ENCODE results near the gene RNASE12.
A peak's percentile ranks its signal among the peaks of the same experiment; 100 is the strongest.
"Not testable (repeated sequence)": the region's sequence is repeated elsewhere in the genome, so short reads cannot be mapped to it uniquely, and the experiment has no call there.

The RNASE12 gene, protein sequence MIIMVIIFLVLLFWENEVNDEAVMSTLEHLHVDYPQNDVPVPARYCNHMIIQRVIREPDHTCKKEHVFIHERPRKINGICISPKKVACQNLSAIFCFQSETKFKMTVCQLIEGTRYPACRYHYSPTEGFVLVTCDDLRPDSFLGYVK

DNA sequence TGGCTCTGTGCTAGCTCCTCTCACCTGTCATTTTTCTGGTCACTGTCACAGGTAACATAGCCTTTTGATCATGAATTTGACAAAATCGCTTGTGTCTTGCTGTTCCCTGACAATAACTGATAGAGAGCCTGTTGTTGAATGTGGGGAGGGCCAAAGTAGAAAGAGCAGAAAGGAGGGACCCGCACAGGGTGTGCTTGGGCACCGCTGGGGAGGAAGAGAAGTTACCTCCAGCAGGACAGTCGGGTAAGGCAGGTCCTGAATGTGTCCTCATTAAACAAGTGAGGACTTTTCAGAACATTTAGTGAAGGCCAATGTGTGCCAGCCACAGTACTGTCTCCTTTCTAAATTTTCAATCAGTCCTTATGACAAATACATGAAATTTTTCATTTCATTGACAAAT, at the start of gene RNASE12:
Gene RNASE12, minus strand, starts transcription at position 142 of the 400 bp plus-strand sequence. CDS start 653 bp downstream, outside the sequence.
- no peak for DNase-seq (ENCODE audit: low read depth)

DNA sequence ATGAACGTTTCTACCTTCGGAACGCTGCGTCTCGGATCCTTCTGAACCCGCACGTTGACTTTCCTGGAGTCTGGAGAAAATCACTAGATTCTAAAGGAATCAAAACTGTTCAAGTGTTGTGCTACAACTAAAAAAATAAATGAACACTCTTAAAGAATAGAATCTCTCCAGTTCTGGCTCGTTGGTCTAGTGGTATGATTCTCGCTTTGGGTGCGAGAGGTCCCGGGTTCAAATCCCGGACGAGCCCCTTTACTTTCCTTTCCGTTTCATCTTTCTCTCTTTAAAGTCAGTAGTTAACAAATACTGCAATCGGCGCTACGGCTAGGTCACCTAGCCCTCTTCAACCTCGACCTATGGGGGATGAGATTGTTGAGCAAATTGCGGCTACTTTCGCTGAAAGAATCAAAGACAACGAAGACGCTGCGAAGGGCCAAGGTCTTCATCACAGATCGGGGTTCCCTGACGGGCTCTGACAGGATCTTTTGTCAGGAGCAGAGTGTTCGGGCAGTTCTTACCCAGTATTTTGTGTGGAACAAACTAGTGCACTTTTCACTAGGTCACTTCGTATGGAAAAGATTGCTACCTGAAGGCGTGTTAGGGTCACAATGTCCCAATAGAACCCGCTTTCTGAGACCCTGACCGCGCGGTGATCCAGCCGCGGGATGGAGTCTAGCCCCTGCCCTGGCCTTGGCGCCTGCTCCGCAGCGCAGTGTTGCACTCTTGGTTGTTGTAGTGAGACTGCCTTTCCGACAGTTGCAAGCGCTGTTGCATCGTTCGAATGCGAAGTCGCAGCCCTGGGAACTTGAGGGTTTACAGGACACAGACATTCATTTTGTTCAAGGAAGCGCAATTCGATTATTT, 41.9 kb upstream of the RNASE12 start:
- DNase-seq (ENCODE audit: low read depth): peak; percentile 41

DNA sequence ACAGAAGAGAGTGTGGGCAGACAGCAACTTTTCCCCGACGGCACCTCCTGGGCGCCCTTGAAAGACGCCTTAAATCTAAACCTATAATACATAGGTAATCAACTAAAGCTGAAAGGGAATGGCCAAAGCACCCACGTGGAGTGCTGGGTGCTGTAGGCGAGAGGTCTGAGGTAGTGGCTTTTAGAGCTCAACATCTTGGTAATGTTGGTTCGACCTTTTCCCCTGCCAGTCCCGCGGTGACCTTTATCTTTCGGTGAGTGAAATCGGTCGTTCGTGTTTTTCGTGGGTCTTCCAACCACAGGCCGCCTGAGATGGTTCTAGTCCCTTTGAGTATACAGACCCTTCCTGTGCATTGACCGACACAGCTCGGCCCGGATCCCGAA, 41.3 kb upstream of the RNASE12 start:
- no peak for DNase-seq (ENCODE audit: low read depth)

DNA sequence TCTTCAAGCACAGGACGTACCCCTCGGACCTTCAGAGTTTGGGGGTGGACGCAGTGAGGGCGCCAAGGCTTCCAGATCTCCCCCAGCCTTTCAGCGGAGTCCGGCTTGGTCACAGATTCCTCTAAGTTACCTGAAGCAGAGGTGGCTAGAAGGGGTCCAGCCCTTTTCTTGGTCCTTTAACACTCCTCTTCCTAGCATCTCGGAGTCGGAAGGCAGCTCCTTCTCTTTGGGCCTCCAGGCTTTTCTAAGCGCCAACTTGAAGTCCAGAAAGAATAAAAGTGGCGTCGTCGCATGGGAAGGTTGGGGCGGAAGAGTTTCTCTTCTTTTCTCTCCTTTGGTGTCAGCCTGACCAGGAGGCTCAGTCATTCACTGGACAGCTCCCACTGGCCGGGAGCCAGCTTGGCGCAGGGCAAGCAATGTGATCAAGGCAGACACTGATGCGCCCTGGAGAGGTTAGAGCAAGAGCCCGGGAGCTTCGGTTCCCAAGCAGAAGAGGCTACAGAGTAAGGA, 40.8 kb upstream of the RNASE12 start:
- DNase-seq (ENCODE audit: low read depth): no peak

DNA sequence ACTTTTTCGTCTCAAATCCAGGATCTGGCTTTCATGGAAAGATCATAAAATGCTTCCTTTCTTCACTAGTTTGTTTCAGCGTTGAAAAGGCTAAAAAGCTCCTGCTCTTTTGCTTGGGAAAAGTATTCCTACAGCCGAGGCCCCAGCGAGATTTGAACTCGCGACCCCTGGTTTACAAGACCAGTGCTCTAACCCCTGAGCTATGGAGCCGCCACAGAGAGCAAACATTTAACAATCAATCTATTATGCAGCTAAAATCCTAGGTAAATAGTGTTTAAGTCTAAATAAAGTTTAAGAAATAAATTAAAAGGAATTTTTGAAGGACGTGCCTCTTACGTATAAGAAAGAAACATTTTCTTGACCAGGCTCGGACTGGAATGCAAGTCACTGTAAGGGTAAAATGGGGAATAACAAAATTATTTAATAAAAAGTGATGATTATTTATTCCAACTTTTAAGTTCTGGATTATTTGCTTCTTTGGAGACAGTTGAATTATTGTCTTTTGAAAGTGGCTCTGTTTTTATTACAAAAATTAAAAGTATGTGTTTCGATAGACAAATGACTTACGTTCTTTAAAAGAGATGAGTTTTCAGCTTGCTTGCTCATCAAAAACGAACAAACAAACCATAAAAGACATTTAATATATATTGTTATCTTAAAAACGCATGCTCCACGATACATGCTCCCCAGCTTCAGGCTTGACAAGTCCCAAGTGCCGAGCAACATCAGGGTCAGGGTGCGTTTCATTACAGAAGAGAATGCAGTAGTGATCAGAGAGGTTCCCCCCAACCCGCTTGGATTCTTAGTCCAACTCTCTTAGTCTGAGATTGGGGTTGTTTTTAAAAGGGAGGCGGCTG, 40.1 kb upstream of the RNASE12 start:
- DNase-seq (ENCODE audit: low read depth): no peak

DNA sequence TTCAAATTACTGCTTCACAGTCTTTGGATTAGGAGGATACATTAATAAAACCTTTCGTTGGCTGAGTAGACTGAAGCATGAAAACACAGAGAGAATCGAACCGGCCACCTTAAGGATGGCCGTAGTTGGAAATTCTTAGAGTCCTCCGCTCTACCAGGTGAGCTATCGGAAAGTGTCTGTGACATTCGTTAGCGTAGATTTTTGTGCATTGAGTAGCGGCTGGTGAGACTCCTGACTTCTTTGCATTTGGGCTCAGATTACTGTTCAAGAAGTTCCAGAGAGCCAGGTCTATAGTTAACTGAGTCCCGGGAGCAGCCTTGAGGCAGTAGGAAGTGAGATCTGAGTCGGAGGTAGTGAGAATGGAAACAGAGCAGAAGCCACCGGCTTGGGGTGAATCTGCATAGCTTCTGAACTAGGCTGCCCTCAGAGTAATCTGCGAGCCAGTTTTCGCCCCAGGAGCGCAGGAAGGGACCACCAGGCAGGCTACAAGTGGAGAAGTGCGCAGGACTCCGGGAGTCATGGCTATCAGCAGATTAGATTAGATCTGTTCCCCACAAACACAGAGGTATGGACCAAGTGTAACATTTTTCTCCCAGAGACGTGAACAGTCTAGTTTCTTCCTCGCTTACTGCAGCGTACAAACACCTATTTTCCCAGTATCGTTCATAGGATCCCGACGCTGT, 39.3 kb upstream of the RNASE12 start:
- no peak for DNase-seq (ENCODE audit: low read depth)

DNA sequence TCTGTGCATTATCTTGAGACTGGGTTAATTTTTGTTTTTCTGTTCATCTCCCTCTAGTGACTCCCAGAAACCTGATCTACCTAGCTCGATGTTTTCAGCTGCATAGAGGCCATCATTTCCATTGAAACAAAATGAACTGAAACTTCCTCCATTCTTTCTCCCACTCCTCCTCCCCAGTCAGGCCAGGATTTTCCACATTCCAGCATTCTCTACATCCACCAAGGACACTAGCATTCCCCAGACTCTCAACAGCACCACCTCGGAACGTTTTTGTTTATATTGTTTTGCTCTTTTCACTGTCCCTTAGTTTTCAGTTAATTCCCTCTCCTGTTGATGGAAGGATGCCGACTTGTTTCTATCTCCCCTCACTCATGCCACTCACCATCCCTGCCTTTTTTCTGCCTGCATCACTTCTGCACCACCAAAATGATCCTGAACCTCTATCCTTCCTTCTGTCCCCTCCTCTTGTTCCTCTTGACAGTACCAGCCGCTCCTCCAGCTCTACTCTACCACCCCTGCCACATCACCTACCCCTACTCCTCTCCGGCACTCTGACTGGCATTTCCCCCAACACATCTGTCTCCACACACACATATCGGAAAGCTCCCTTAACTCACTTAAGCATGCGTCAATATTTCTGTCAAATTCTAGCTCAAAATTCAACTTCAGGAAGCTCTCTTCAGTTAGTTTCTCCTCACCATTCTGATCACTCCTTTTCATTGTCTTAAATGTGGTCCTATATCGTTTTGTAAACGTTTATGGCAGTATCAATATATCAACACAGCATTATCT, 37.1 kb upstream of the RNASE12 start:
- no peak for DNase-seq (ENCODE audit: low read depth)

DNA sequence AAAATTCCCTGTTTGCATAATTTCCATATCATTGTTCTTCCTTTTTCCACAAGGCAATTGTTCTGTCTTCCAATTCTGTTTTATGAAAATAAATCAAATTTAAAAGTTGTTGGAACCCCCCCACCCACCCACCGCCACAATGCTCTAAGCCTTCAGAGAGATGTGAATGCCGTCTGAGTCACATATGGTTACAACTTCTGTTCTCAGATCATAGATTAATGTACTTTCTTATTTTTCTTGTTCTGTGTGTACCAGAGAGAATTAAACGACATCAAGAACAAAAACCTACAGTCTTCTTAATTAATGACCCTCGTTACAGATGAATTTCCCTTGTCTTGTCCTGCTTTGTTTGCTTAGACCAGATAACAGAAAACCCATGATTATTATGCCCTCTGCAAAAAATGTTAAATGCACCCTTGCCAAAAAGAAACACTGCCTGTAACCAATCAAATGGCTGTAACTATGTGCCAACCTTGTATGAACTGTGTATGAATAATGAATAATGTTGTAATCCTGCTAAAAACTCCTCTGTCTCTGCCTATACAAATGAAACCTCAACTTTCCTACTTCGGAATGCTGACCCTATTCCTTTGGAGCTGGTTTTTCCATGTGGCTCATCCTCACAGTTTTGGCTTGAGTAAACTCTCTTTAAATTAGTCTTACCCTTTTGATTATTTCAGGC, 36.3 kb upstream of the RNASE12 start:
- DNase-seq (ENCODE audit: low read depth): no peak

DNA sequence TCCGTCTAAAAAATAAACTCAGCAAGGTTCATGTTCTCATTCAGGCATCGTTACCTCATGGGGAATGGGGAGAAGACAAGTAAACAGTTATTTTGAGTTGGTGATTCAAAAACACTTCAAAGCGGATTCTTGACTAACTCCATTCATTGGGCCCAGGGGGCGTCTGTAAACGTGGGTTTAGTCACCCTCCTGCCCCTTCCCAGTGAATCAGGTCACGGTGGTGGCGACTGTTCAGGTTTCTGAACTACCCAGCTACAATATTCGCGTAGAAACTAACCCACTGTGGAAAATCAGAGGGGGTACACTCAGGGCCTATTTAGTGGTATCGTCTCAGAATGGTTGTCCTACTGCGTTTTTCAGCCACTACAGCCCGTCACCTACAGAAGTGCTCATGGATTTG, 35.1 kb upstream of the RNASE12 start:
- no peak for DNase-seq (ENCODE audit: low read depth)

DNA sequence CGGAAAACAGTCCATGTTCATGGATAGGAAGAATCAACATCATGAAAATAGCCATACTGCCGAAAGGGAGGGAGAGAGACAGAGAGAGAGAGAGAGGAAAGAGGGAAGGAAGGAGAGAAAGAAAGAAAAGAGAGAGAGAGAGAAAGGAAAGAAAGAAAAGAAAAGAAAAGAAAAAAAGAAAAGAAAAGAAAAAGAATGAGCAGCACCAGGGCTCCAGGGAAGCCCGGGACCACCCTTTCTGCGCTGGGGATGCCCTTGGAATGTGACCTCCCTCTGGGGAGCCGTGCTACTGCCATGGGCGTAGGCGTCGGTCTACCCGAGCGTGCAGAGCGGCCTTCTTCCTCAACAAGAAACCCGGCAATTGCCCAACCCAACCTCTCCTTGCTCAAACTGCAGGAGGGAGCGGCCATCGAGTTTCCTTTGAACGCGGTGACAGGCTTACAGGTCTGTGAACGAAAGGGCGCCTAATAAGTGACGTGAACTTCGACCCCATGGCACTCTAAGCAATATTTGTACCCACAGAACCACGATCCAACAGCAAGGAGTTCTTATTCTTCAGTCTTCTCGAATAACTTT, 33.4 kb upstream of the RNASE12 start:
- no peak for DNase-seq (ENCODE audit: low read depth)

DNA sequence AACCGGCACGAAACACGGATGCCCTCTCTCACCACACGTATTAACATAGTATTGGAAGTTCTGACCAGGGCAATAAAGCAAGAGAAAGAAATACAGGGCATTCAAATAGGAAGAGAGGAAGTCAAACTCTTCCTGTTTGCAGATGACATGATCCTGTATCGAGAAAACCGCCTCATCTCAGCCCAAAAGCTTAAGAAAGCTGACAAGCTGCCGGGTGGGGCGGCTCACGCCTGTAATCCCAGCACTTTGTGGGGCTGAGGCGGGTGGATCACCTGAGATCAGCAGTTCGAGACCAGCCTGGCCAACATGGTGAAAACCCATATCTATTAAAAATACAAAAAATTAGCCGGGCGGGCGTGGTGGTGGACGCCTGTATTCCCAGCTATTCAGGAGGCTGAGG, 32.6 kb upstream of the RNASE12 start:
- no peak for DNase-seq (ENCODE audit: low read depth)

DNA sequence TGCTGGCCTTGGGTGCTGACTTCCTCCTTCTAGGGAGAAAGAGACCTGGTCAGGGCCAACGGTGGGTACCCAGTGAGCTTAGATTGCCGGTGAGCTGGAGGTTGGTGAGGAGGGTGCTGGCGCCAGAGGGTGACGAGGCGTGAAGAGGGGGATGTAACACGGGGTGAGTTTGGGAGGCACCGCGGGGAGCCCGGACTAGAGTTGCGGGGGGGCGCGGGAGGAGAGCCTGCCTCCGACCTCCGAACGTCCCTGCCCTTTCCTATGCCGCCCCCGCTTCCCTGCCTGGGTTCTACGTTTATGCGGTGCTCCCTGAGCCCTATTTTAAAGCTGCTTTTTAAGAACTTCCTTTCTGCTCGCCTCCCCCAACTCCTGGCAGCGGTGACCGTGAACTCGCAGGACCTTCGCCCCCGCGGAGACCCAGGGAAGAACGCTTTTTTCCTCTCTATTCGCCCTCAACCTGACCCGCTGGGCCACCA, 31.7 kb upstream of the RNASE12 start:
- no peak for DNase-seq (ENCODE audit: low read depth)

DNA sequence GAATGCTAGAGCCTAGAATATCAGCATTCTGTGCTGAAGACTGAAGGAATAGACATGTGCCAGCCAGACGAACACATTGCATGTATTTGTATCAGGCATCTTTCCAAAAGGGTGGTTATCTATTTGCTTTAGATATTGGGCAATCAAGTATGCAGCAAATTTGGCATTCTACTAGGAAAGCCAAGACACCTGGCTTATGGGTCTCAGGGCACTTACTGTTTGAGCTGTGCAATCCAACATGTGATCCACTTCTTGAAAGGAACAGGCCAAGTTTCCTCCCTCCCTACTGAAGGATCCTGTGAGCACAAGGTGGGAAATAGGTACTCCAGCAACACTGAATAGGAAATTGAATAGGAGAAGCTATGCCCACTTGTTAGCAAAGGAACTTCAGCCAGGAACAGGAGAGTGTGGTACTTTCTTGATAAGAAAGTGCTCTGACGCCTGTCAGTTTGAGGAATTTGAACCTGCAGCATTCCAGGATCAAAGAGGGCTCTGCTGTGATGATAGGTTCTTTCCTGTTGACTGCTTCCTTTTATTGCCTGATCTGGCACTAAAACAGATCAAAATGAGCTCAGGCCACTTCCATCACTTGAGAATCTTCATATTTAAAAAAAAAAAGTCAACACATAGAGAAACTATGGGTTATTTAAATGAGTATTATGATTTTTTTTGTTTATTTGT, 29.8 kb upstream of the RNASE12 start:
- no peak for DNase-seq (ENCODE audit: low read depth)

DNA sequence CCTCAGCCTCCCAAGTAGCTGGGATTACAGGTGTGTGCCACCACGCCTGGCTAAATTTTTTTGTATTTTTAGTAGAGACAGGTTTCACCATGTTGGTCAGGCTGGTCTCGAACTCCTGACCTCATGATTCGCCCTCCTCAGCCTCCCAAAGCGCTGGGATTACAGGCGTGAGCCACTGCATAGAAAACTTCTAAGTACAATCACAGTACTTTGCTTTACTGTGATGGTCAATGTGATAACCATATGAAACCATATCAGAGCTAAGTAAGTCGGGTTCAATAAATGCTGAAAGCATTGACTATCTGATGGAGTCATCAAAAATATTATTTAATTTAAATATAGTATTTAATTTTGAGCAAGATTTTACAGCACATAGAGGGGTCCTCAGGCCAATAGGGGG, 28.5 kb upstream of the RNASE12 start:
- DNase-seq (ENCODE audit: low read depth): not testable (repeated sequence)

DNA sequence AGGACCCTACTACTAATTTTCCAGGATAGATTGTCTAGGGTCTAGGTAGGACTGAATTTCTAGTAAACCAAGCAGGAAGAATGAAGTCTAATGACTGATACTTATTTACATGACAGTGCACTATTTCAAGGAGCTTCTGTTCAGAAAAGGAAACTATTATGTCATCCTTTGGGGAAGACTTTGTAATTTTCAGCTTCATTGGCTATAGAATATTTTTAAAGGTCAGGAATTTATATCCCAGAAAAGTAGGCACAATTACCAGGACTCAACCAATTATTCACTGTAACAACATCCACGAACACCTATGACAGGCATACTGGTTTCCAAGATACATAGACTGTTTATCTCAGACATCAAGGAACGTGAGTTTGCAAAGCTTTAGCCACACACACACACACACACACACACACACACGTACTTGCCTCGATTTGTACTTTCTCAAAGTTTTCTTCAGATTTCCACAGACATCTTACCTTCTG, 27.1 kb upstream of the RNASE12 start:
- no peak for DNase-seq (ENCODE audit: low read depth)

DNA sequence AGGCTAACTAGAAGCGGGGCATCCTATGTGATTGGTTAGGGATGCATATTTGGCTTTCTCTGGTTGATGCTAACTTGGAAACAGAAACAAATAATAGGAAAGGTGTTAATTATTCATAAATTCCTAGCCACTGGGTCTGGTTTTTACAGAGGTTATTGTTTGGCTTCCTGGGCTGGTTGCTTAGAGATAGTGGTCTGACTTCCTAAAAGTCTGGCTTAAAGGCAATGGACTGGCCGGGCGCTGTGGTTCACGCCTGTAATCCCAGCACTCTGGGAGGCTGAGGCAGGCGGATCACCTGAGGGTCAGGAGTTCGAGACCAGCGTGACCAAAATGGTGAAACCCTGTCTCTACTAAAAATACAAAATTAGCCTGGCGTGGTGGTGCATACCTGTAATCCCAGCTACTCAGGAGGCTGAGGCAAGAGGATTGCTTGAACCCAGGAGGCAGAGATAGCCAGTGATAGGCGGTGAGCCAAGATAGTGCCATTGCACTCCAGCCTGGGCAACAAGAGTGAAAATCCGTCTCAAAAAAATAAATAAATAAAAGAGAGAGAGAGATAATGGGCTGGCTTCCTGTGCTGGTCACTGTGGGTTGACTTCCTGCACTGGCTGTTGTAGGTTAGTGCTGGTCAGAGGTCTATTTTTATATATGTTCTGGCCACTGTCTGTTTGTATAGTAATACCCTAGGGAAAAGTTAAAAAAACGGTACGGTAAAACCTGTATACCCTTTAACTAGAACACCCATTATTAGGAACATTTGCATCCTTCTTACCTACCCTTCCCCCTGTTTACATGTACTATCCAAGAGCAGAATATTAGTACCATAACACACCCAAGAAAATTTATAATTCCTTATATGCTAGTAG, 26.2 kb upstream of the RNASE12 start:
- DNase-seq (ENCODE audit: low read depth): no peak

DNA sequence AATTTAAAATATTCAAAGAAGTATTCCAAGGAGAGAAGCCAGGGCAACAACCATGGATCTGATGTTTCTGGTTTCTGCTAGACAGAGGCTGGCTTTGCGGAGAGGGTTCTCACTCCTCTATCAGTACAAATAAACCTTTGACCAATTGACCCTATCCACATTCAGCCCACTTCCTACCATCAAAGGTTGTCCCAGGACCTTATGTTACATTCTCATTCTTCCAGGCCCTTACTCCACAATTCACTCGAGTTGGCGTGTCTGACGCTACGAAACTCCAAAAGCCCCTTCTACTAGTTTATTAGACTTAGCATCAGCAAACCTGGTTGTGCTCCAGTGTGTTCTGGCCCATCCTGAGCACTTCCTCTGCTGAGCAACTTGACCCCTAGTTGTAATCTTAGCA, 24.8 kb upstream of the RNASE12 start:
- no peak for DNase-seq (ENCODE audit: low read depth)
